ENCODE data around the gene KRT36.

The KRT36 gene

GRCh38 chr17:41523225-41523593, 33.5 kb upstream of the KRT36 start:
- H3K4me3 ChIP-seq (ENCODE audit: low read length): no peak overlapping the region
- no peak for DNase-seq (ENCODE audit: low read depth, low spot score)

DNA sequence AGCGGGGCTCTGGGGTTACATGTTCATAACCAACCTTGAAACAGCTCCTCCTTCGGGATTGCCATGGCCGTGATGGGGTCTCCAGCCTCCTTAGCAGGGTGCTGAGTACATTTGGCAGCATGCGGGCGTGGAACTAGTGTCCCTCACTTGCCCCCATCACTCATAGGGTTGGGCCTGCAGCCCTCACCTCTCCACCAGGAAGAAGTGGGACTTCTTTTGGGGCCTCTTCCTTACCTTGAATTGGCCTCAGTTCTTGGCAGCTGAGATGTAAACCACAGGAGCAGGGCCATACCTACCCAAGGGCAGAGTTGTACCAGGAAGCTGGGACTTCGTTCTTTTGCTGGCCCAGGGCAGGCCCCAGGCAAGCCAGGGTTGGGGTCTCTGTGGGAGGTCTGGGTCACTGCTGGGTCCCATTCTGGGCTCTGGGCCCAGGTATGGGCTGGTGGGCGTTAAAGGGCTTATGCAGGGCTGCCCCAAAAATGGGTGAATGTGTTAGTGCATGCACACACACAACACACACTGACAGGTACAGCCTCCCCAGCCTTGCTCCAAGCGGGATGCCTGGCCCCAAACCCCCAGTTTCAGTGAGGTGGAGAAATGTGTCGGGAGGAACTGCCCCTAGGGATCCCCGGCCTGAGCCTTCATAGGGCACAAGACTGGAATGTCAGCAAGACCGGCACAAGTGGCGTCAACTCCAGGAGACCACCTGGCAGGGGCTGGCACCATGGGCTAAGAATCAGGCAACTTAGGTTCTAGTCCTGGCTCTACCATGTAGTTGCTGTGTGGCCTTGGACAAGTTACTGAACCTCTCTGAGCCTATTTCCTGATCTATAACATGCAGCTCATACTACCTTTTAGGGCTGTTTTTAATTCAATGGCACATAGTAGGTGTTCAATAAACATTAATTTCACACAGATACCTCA, 32.9 kb upstream of the KRT36 start:
- no peak overlapping the region for H3K4me3 ChIP-seq (ENCODE audit: low read length)
- no peak for DNase-seq (ENCODE audit: low read depth, low spot score)

DNA sequence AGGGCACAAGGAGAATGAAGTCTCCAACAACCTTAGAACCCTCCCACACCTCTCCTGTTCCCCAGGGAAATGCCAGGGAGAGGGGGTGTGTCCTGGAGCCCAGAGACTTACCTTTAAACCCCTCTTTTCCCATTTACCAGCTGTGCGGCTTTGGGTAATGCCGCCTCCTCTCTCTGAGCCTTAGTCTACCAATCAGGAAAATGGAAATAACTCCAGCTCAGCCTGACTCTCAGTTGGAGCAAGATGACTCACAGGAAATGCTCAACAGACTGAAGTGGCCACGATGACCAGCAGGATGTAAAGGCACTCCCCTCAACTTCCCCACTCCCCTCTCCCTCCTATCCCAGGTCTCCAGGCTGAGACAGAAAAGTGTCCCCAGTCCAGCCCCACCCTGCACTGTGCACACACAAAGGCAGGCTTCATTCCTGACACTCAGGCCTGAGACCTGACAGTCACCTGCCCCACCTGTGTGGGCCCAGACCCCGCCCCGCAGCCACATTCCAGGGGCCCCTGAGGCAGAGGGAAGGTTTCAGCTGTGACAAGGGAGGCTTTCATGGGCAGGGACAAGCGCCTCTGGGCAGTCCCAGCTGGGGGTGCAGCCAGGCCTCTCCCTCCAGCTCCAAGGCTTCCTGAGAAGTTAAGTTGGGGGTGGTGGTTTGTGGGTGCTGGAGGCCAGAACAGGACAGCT, 32.0 kb upstream of the KRT36 start:
- no peak overlapping the region for H3K4me3 ChIP-seq (ENCODE audit: low read length)
- no peak for DNase-seq (ENCODE audit: low read depth, low spot score)

DNA sequence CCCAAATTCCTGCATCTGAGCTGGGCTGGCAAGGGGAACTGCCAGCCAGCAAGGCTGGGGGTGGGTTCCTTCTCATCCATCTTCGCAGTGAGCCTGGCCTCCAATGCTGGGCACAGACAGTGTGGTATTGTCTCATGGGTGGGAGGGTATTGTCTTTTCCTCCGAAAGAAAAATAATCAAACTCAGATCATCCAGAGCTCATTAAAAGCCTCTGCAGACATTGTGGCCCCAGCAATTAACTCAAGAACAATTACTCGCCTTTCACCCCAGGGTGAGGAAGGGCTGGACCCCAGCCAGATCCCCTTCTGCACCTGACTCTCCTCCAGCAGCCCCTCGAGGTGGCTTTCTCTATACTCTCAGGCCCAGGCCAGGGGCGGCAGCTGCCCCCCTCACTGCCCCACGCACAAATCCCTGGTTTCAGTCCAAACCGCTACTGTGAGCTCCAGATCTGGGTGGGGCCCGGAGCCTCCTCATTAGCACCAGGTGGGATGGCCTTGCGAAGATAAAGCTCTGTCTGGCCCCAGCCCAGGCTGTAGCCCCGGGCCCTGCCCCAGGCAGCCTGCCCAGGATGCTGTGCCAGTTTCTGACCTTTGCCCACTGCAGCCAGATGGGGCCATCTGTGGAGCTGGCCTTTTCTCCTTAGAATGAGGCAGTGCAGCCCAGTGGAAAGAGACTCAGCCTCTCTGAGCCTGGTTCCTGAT, 31.3 kb upstream of the KRT36 start:
- DNase-seq (ENCODE audit: low read depth, low spot score): no peak
- no peak overlapping the region for H3K4me3 ChIP-seq (ENCODE audit: low read length)

DNA sequence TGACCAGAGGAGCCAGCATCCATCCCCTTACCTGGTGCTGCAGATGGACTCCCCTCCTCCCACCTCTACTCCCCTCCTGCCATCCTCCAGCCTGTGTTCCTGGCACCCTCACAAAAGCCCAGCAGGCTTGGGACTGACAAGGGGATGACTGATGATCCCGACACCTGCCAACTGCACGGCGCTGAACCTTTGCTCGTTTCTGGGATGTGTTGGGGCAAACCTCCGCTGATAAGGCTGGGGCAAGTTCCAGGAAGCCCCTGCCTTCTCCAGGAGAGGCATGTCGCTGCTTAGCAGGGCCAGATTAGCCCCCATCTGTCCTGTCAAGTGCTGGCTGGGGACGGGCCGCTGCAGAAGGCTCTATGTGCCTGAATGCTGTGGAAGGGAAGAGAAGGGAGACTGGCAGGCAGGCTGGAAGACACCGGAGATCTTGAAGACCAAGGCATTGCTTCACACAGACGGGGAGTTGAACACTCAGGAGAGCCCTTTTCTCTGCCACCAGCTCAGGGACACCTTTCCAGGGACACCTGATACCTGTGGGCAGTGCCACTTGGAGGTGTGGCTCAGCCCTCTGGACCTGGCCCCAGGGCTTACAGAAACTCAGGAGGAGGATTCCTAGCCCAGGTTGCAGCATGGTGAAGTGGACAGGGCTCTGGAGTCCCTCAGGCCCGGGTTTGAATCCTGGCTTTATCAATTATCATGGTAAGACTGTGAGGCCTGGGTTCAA, 30.0 kb upstream of the KRT36 start:
- no peak for DNase-seq (ENCODE audit: low read depth, low spot score)
- no peak overlapping the region for H3K4me3 ChIP-seq (ENCODE audit: low read length)

DNA sequence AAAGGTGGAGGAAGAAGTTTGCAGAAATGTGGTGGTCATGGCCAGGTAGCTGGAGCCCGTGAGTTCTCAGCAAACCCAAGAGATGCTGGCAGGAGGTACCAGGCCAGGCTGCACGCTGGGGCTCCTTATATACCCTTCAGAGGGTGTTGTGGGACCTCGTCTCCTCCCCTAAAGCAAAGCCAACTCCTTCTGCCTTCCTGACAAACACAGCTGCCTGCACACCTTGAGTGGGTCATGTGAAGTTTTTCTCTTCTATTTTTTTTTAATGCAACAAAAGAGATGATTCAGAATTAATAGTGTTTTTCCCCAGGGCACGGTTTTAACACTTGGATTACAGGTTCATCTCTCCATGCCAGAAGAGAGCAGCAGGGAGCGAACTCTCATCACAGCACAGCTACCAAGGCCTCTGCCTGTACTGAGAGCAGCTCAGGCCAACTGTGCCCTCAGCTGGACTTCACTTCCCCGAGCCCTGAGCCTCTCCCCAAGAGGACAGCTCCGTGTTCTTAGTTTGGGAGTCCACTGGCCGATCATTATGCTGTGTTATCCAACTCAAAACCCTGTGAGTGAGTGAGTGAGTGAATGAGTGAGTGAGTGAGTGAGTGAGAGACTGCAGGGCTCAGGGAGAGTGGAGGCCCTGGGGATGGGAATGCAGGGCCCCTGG, 29.2 kb upstream of the KRT36 start, which contains the start of gene KRT15:
Gene KRT15, minus strand, starts transcription at position 102 of the 661 bp plus-strand sequence. Its CDS starts 63 bp downstream, at position 39.
- no peak within 1 kb of the TSS for H3K4me3 ChIP-seq (ENCODE audit: low read length)
- no peak for DNase-seq (ENCODE audit: low read depth, low spot score)

GRCh38 chr17:41518031-41518430, 28.3 kb upstream of the KRT36 start:
- H3K4me3 ChIP-seq (ENCODE audit: low read length): no peak overlapping the region
- DNase-seq (ENCODE audit: low read depth, low spot score): no peak

- H3K4me3 ChIP-seq (ENCODE audit: low read length): no peak overlapping the region
- DNase-seq (ENCODE audit: low read depth, low spot score): no peak
These were observed 27.1 kb upstream of the KRT36 start for GRCh38 chr17:41516830-41517283.

DNA sequence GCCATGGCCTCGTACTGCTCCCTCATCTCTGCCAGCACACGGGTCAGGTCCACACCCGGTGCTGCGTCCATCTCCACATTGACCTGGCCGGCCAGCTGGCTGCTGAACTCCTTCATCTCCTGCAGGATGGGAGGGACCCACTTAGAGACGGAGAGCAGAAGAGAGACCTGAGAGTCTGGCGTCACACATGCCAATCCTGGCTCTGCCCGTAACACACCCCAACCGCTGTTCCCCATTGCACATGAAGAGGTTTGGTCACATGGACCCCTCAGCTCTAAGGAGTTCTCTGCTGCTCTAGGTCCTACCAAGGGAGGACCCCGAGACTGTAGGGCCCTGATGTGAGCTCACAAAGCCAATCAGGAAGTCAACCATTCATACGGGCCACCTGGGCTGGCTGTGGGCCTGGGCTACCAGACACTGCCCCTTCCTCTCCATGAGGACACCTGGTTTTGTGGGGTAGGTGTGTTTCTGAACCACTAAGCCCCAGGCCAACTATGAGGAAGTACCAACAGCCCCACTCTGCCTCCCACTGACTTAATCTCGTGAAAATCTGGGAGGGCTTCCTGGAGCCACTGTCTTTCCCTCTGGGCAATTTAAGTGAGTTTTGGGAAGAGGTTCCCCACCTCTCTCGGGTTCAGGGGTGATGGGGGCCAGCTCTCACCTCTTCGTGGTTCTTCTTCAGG, 26.6 kb upstream of the KRT36 start:
- no peak for DNase-seq (ENCODE audit: low read depth, low spot score)
- no peak overlapping the region for H3K4me3 ChIP-seq (ENCODE audit: low read length)

GRCh38 chr17:41513168-41513547, 23.4 kb upstream of the KRT36 start:
- H3K4me3 ChIP-seq (ENCODE audit: low read length): no peak overlapping the region
- DNase-seq (ENCODE audit: low read depth, low spot score): no peak

DNA sequence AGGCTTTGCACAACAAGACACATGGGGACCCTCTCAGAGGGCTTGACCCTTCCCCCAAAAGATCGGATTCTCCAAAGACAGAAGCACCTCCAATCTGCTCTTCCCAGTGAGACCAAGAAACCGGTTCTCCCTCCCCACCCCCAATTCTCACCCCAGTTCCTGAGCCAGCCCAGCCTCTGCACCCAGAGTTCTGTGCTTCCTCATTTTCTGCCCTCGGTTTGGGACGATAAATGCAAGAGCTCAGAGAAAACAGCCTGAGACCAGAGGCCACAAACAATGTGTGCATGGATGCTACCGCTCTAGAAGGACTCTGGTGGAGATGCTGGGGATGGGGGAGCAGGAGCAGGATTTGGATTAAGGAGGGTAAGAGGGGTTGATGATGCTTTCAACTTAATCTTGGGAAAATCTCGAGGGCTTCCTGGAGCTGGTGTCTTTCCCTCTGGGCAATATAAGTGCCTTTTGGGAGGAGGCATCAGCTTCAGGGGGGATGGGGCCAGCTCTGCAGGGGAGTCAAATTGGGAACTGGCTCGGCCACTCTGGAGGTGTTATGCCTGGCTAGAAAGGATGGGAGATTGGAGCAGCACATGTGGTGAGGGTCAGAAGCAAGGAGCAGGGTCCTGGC, 22.9 kb upstream of the KRT36 start:
- H3K4me3 ChIP-seq (ENCODE audit: low read length): no peak overlapping the region
- no peak for DNase-seq (ENCODE audit: low read depth, low spot score)

- H3K4me3 ChIP-seq (ENCODE audit: low read length): no peak overlapping the region
- DNase-seq (ENCODE audit: low read depth, low spot score): no peak
These were observed 22.0 kb upstream of the KRT36 start for GRCh38 chr17:41511716-41512115.

GRCh38 chr17:41511116-41511515, 21.4 kb upstream of the KRT36 start:
- no peak for DNase-seq (ENCODE audit: low read depth, low spot score)
- H3K4me3 ChIP-seq (ENCODE audit: low read length): no peak overlapping the region

DNA sequence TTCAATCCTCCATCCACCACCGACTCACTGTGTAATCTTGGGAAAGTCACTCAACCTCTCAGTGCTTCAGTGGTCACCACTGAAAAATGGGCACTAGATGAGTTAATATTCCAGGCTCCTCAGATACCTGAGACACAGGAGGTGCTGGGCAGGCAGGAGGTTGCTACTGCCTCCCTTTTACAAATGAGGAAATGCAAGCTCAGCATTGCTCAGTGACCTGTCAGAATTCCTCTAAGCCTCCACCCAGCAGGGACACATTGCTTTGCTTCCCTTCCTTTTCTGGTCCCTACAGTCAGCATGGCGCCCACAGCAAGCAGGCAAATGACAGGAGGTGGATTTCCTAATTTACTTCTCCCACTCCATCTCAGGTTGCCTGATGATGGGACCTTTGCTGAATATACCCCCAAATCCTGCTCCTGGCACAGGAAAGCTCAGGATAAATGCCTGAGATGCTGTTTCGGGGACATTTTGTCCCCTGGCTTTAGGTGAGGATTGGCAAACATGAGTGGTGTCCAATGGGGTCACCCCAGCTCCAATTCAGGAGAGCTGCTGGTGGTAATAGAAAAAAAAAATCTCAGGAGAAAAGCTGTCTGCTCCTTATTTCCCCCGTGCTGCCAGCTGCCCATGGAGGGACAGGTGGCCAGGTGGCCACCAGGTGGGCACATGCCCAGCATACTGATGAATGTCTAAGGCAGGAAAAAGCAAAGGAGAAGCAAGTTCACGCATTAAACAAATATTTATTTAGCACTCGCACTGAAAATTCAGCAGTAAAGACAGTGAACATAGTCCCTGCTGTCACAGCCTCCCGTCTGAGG, 20.7 kb upstream of the KRT36 start:
- DNase-seq (ENCODE audit: low read depth, low spot score): no peak
- H3K4me3 ChIP-seq (ENCODE audit: low read length): no peak overlapping the region

DNA sequence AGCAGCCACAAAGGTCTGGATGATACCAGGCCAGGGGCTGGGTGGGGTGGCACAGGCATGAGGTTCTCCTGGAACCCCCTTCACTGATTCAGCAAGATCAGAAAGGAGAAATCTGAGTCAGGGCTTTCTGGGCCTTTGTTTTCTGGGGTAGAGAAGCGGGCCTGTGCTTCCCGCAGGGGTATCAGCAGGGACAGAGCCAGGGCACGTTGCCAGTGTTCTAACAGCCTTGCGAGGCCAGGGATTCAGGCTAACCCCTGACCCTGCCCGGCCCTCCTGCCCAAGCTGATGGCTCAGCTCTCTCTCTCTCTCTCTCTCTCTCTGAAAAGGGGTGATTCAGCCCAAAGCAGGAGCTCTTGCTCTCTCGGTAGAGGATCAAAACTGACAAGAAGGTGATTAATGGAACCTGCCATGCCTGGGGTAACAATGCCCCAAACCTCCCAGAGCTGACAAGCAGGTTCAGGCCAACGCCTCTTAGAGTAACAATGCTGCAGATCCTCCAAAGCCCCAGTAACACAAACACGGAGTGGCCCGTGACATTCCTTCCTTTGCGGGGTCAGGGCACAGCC, 17.7 kb upstream of the KRT36 start:
- DNase-seq (ENCODE audit: low read depth, low spot score): no peak
- no peak overlapping the region for H3K4me3 ChIP-seq (ENCODE audit: low read length)

GRCh38 chr17:41505809-41506767, 16.4 kb upstream of the KRT36 start:
- DNase-seq (ENCODE audit: low read depth, low spot score): no peak
- H3K4me3 ChIP-seq (ENCODE audit: low read length): no peak overlapping the region
